HG02970 (cell line): ENCODE results near the gene JKAMP.

Source experiments
- ATAC-seq: cut with Tn5 transposase; IDR thresholded peaks from one replicate; pipeline ENCODE4 v1.9.1; 2021; ENCODE audit warnings: mild to moderate bottlenecking, moderate library complexity, moderate number of reproducible peaks; ENCODE audit not compliant: unreplicated experiment, low FRiP score

JKAMP gene

GRCh38 chr14:59480166-59480565 lies 4.2 kb upstream of the JKAMP start:
- no peak for ATAC-seq

- ATAC-seq, result no peak
Observed at GRCh38 chr14:59481407-59481806, 2.9 kb upstream of the JKAMP start.

GRCh38 chr14:59481871-59482540 lies 2.3 kb upstream of the JKAMP start:
- ATAC-seq, result no peak

- ATAC-seq, result no peak
Observed at GRCh38 chr14:59482541-59483331, 1.6 kb upstream of the JKAMP start.

- no peak for ATAC-seq
Observed at GRCh38 chr14:59483363-59483762, 954 bp upstream of the JKAMP start.

- ATAC-seq, result peak; percentile 46
Observed at GRCh38 chr14:59484639-59485175, 390 bp downstream of the JKAMP start.

- no peak for ATAC-seq
Observed at GRCh38 chr14:59490756-59491155, 6.4 kb downstream of the JKAMP start.

GRCh38 chr14:59492384-59492783 lies 8.1 kb downstream of the JKAMP start:
- no peak for ATAC-seq

GRCh38 chr14:59500732-59501131 lies 16.4 kb downstream of the JKAMP start:
- ATAC-seq, result no peak

- no peak for ATAC-seq
Observed at GRCh38 chr14:59503256-59503655, 18.9 kb downstream of the JKAMP start.

GRCh38 chr14:59507063-59507751 lies 22.9 kb downstream of the JKAMP start:
- ATAC-seq, result no peak

GRCh38 chr14:59507752-59508103 lies 23.4 kb downstream of the JKAMP start:
- ATAC-seq, result no peak

GRCh38 chr14:59509101-59509500 lies 24.8 kb downstream of the JKAMP start:
- ATAC-seq, result no peak

- ATAC-seq, result no peak
Observed at GRCh38 chr14:59510001-59510400, 25.7 kb downstream of the JKAMP start.

GRCh38 chr14:59510966-59511365 lies 26.6 kb downstream of the JKAMP start:
- no peak for ATAC-seq

GRCh38 chr14:59511916-59512575 lies 27.7 kb downstream of the JKAMP start:
- ATAC-seq, result no peak

GRCh38 chr14:59520224-59520623 lies 35.9 kb downstream of the JKAMP start:
- ATAC-seq, result no peak

GRCh38 chr14:59529189-59529588 lies 44.9 kb downstream of the JKAMP start:
- no peak for ATAC-seq

GRCh38 chr14:59530349-59530748 lies 46.0 kb downstream of the JKAMP start:
- no peak for ATAC-seq

- ATAC-seq, result no peak
Observed at GRCh38 chr14:59532419-59532818, 48.1 kb downstream of the JKAMP start.
